Neural progenitor cell (in vitro differentiated cells): ENCODE results near the gene ATXN1. TPM values are rescaled to one million over a fixed set of nuclear protein-coding genes. Genes with fewer than 3 reads are reported as not detected.

Experiments used
- DNase-seq: peaks from one replicate; pipeline ENCODE4 v3.0.0-alpha.2; 2016; ENCODE audit warnings: low spot score
- H2AFZ ChIP-seq: fragments of 200-600 bp; sonication (generic); replicated peaks from 2 replicates; pipeline ENCODE4 v1.6.1; 2016; ENCODE audit warnings: antibody characterized with exemption
- H3F3A ChIP-seq: fragments of 200-600 bp; sonication (generic); 2 replicates; pipeline ENCODE4 v1.6.1; 2016; ENCODE audit warnings: antibody characterized with exemption, low read depth
- H3K27ac ChIP-seq: fragments of 200-600 bp; sonication (generic); 2 replicates; pipeline ENCODE4 v1.5.1; 2016; ENCODE audit warnings: mild to moderate bottlenecking
- H3K27me3 ChIP-seq: fragments of 200-600 bp; sonication (generic); 2 replicates; pipeline ENCODE4 v1.6.1; 2016; ENCODE audit warnings: mild to moderate bottlenecking, moderate library complexity
- H3K36me3 ChIP-seq: fragments of 200-600 bp; sonication (generic); 2 replicates; pipeline ENCODE4 v1.5.1; 2016
- H3K4me1 ChIP-seq: fragments of 200-600 bp; sonication (generic); 2 replicates; pipeline ENCODE4 v1.6.1; 2016; ENCODE audit warnings: mixed run types
- H3K4me2 ChIP-seq: fragments of 200-600 bp; sonication (generic); 2 replicates; pipeline ENCODE4 v1.6.1; 2016
- H3K4me3 ChIP-seq: fragments of 200-600 bp; sonication (generic); 2 replicates; pipeline ENCODE4 v1.5.1; 2016
- H3K79me2 ChIP-seq: fragments of 200-600 bp; sonication (generic); 2 replicates; pipeline ENCODE4 v1.6.1; 2016; ENCODE audit warnings: low read depth
- H3K9ac ChIP-seq: fragments of 200-600 bp; sonication (generic); 2 replicates; pipeline ENCODE4 v1.6.1; 2016
- H3K9me3 ChIP-seq: fragments of 200-600 bp; sonication (generic); 2 replicates; pipeline ENCODE4 v1.5.1; 2016; ENCODE audit warnings: low read depth
- H4K20me1 ChIP-seq: fragments of 200-600 bp; sonication (generic); 2 replicates; pipeline ENCODE4 v1.6.1; 2016; ENCODE audit warnings: low read depth
- H3K27ac Mint-ChIP-seq: 3 replicates; pipeline ENCODE4 v1.8.0; 2021; ENCODE audit warnings: mixed read lengths
- H3K27me3 Mint-ChIP-seq: 2 replicates; pipeline ENCODE4 v1.8.0; 2022; ENCODE audit warnings: low read depth, mild to moderate bottlenecking, inconsistent platforms, moderate library complexity, mixed read lengths; ENCODE audit not compliant: insufficient read depth
- H3K36me3 Mint-ChIP-seq: 3 replicates; pipeline ENCODE4 v1.8.0; 2021; ENCODE audit warnings: mixed read lengths
- H3K4me1 Mint-ChIP-seq: 3 replicates; pipeline ENCODE4 v1.8.0; 2021; ENCODE audit warnings: mixed read lengths
- H3K4me3 Mint-ChIP-seq: 3 replicates; pipeline ENCODE4 v1.8.0; 2021; ENCODE audit warnings: mild to moderate bottlenecking, moderate library complexity, mixed read lengths
- H3K9me3 Mint-ChIP-seq: 3 replicates; pipeline ENCODE4 v1.8.0; 2020; ENCODE audit warnings: mixed read lengths
- EZH2 ChIP-seq: fragments of 200-600 bp; sonication (generic); IDR thresholded peaks from 2 replicates; pipeline ENCODE4 v1.6.1; 2017; ENCODE audit warnings: antibody characterized with exemption, mild to moderate bottlenecking, moderate library complexity
- EZH2phosphoT487 ChIP-seq: fragments of 200-600 bp; sonication (generic); IDR thresholded peaks from 2 replicates; pipeline ENCODE4 v1.6.1; 2017; ENCODE audit warnings: antibody characterized with exemption
- total RNA-seq: library from RNA; depleted of rRNA; stranded (reverse); fragments of >200 nt; gene quantifications from 2 replicates; pipeline ENCODE4 v1.2.3, GENCODE V29; 2015; ENCODE audit warnings: low replicate concordance
- TF ChIP-seq, protein P1 (sequence below): fragments of 200-600 bp; sonication (generic); IDR thresholded peaks from 2 replicates; pipeline ENCODE4 v1.5.1; 2017; ENCODE audit warnings: antibody characterized with exemption, mild to moderate bottlenecking

The ATXN1 gene
- total RNA-seq, 1 donor from 2014 or later, result 3.6 TPM

DNA sequence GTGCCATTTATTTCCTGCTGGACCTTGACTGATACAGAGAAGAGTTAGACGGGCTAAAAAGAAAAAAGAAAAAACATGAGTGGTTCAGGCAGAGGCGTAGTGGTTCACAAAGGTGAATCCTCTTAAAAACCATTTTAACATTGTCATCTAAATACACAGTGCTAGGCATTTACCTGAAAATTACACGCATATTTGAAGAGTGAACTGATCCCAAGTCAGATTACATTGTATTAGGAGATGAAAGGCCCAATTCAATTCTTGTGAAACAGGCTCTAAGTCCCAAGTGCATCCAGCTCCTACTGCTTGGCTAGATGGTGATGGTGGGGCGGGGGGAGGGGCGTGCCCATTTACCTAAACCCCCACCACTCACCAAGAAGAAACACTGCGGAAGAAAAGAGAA, 46.7 kb upstream of the ATXN1 start:
- DNase-seq, result no peak
- H3K27ac Mint-ChIP-seq, result no peak overlapping the region
- no peaks in the 10 kb centered on the region for H3K79me2 ChIP-seq
- peaks cover 12% of the 10 kb centered on the region for H3K4me1 ChIP-seq
- peaks cover 5% of the 10 kb centered on the region for H3K27me3 Mint-ChIP-seq
- H3F3A ChIP-seq, result no peaks in the 10 kb centered on the region
- H3K9me3 Mint-ChIP-seq, result peaks cover 32% of the 10 kb centered on the region
- H3K27ac ChIP-seq, result no peak overlapping the region
- TF ChIP-seq, protein P1, sequence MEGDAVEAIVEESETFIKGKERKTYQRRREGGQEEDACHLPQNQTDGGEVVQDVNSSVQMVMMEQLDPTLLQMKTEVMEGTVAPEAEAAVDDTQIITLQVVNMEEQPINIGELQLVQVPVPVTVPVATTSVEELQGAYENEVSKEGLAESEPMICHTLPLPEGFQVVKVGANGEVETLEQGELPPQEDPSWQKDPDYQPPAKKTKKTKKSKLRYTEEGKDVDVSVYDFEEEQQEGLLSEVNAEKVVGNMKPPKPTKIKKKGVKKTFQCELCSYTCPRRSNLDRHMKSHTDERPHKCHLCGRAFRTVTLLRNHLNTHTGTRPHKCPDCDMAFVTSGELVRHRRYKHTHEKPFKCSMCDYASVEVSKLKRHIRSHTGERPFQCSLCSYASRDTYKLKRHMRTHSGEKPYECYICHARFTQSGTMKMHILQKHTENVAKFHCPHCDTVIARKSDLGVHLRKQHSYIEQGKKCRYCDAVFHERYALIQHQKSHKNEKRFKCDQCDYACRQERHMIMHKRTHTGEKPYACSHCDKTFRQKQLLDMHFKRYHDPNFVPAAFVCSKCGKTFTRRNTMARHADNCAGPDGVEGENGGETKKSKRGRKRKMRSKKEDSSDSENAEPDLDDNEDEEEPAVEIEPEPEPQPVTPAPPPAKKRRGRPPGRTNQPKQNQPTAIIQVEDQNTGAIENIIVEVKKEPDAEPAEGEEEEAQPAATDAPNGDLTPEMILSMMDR, result no peak
- no peak for TF ChIP-seq EZH2
- TF ChIP-seq EZH2phosphoT487, result no peak
- peaks cover 3% of the 10 kb centered on the region for H3K36me3 Mint-ChIP-seq
- no peak overlapping the region for H3K4me3 Mint-ChIP-seq
- peaks cover 7% of the 10 kb centered on the region for H3K27me3 ChIP-seq
- H4K20me1 ChIP-seq, result no peaks in the 10 kb centered on the region
- no peak overlapping the region for H3K4me2 ChIP-seq
- no peak overlapping the region for H3K9ac ChIP-seq
- no peaks in the 10 kb centered on the region for H3K9me3 ChIP-seq
- no peaks in the 10 kb centered on the region for H3K36me3 ChIP-seq
- H2AFZ ChIP-seq, result no peak overlapping the region
- no peak overlapping the region for H3K4me3 ChIP-seq
- peaks cover 32% of the 10 kb centered on the region for H3K4me1 Mint-ChIP-seq

DNA sequence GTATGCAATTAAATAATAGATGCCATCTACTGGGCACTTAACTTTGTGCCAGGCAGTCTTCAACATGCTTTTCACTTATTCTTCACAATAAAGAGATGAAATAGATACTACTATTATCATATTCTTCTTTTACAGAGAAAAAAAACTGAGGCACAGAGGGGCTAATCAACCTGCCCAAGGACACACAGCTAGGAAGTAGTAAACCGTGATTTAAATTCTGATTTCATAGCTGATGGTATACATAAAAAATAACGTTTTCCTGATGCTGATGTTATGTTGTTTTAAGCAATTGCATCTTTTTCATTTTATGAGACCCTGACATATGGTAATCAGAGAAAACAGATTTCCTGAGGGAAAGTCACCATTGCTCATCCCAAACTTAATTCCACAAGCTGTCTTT, 45.1 kb upstream of the ATXN1 start:
- Histone ChIP-seq H3K27me3 (peaks cover 19% of the 10 kb centered on the region), H3K79me2 (no peaks in the 10 kb centered on the region), H3F3A (no peaks in the 10 kb centered on the region), H3K36me3 (no peaks in the 10 kb centered on the region), H4K20me1 (no peaks in the 10 kb centered on the region), H2AFZ (no peak overlapping the region), H3K4me1 (peaks cover 12% of the 10 kb centered on the region), H3K9me3 (no peaks in the 10 kb centered on the region), H3K27ac (no peak overlapping the region), H3K9ac (no peak overlapping the region), H3K4me2 (no peak overlapping the region), H3K4me3 (no peak overlapping the region)
- H3K9me3 Mint-ChIP-seq, result peaks cover 22% of the 10 kb centered on the region
- H3K27me3 Mint-ChIP-seq, result peaks cover 7% of the 10 kb centered on the region
- no peak for TF ChIP-seq EZH2
- TF ChIP-seq, protein P1, result no peak
- no peak for TF ChIP-seq EZH2phosphoT487
- DNase-seq, result no peak
- H3K4me1 Mint-ChIP-seq, result peaks cover 37% of the 10 kb centered on the region
- peaks cover 3% of the 10 kb centered on the region for H3K36me3 Mint-ChIP-seq
- H3K27ac Mint-ChIP-seq, result no peak overlapping the region
- H3K4me3 Mint-ChIP-seq, result no peak overlapping the region

GRCh38 chr6:16805243-16805950, 44.1 kb upstream of the ATXN1 start:
- Histone ChIP-seq H3K36me3 (no peaks in the 10 kb centered on the region), H3K9ac (no peak overlapping the region), H3K9me3 (no peaks in the 10 kb centered on the region), H3K4me2 (no peak overlapping the region), H3K27me3 (peaks cover 19% of the 10 kb centered on the region), H2AFZ (peak overlapping the region; percentile 29), H4K20me1 (no peaks in the 10 kb centered on the region), H3K4me3 (no peak overlapping the region), H3F3A (no peaks in the 10 kb centered on the region), H3K4me1 (peaks cover 12% of the 10 kb centered on the region), H3K79me2 (no peaks in the 10 kb centered on the region), H3K27ac (no peak overlapping the region)
- TF ChIP-seq EZH2phosphoT487 (no peak), EZH2 (no peak)
- TF ChIP-seq, protein P1, result no peak
- Mint-ChIP-seq H3K36me3 (peaks cover 3% of the 10 kb centered on the region), H3K9me3 (peaks cover 20% of the 10 kb centered on the region), H3K4me3 (no peak overlapping the region), H3K4me1 (peaks cover 37% of the 10 kb centered on the region), H3K27ac (no peak overlapping the region), H3K27me3 (peaks cover 7% of the 10 kb centered on the region)
- DNase-seq, result no peak
